GM23338 (cell line): Measurements from ENCODE around the gene FKBP1B.

ENCODE experiments used
- CTCF ChIP-seq, 2 experiments: fragments of 200-600 bp in 1 of 2; sonication (generic) in 1 of 2; conservative IDR thresholded peaks; 2 replicates each; pipeline versions ENCODE4 v1.5.1 to v1.6.1; 2016 to 2017; ENCODE audit warnings: antibody characterized with exemption in 2 of 2, low read depth in 2 of 2, mild to moderate bottlenecking in 2 of 2, moderate library complexity in 1 of 2
- EZH2 ChIP-seq: fragments of 200-600 bp; sonication (generic); IDR thresholded peaks from one replicate; pipeline ENCODE4 v1.8.0; 2017; ENCODE audit warnings: antibody characterized with exemption, mild to moderate bottlenecking, low read depth; ENCODE audit not compliant: unreplicated experiment
- POLR2AphosphoS5 ChIP-seq: IDR thresholded peaks from 2 replicates; pipeline ENCODE4 v1.6.1; 2016; ENCODE audit warnings: antibody characterized with exemption, low read depth
- ZNF114 ChIP-seq: fragments of 250-450 bp; sonication (Bioruptor Pico); IDR thresholded peaks from 2 replicates; pipeline ENCODE4 v1.5.0; 2020; ENCODE audit warnings: mild to moderate bottlenecking, moderate library complexity
- ZNF462 ChIP-seq: fragments of 250-450 bp; sonication (Bioruptor Pico); IDR thresholded peaks from 2 replicates; pipeline ENCODE4 v1.5.0; 2020; ENCODE audit warnings: mild to moderate bottlenecking, moderate library complexity
- TF ChIP-seq, protein P1 (sequence below): IDR thresholded peaks from one replicate; pipeline ENCODE4 v1.6.1; 2018; ENCODE audit warnings: antibody characterized with exemption; ENCODE audit not compliant: unreplicated experiment
- TF ChIP-seq, protein P2 (sequence below): IDR thresholded peaks from 2 replicates; pipeline ENCODE4 v1.6.1; 2016; ENCODE audit warnings: antibody characterized with exemption

- TF ChIP-seq ZNF114 (CRISPR knock-in tag) (no peak), CTCF (conservative IDR thresholded peaks at IDR 0.05; ENCODE audit: low read depth in 2 of 2) (no peak), EZH2 (no peak), POLR2AphosphoS5 (no peak), ZNF462 (no peak)
- TF ChIP-seq, protein P1, sequence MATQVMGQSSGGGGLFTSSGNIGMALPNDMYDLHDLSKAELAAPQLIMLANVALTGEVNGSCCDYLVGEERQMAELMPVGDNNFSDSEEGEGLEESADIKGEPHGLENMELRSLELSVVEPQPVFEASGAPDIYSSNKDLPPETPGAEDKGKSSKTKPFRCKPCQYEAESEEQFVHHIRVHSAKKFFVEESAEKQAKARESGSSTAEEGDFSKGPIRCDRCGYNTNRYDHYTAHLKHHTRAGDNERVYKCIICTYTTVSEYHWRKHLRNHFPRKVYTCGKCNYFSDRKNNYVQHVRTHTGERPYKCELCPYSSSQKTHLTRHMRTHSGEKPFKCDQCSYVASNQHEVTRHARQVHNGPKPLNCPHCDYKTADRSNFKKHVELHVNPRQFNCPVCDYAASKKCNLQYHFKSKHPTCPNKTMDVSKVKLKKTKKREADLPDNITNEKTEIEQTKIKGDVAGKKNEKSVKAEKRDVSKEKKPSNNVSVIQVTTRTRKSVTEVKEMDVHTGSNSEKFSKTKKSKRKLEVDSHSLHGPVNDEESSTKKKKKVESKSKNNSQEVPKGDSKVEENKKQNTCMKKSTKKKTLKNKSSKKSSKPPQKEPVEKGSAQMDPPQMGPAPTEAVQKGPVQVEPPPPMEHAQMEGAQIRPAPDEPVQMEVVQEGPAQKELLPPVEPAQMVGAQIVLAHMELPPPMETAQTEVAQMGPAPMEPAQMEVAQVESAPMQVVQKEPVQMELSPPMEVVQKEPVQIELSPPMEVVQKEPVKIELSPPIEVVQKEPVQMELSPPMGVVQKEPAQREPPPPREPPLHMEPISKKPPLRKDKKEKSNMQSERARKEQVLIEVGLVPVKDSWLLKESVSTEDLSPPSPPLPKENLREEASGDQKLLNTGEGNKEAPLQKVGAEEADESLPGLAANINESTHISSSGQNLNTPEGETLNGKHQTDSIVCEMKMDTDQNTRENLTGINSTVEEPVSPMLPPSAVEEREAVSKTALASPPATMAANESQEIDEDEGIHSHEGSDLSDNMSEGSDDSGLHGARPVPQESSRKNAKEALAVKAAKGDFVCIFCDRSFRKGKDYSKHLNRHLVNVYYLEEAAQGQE: no peak
- TF ChIP-seq, protein P2, sequence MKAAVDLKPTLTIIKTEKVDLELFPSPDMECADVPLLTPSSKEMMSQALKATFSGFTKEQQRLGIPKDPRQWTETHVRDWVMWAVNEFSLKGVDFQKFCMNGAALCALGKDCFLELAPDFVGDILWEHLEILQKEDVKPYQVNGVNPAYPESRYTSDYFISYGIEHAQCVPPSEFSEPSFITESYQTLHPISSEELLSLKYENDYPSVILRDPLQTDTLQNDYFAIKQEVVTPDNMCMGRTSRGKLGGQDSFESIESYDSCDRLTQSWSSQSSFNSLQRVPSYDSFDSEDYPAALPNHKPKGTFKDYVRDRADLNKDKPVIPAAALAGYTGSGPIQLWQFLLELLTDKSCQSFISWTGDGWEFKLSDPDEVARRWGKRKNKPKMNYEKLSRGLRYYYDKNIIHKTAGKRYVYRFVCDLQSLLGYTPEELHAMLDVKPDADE: no peak
Observed at GRCh38 chr2:24088821-24089359, 39.3 kb downstream of the FKBP1B start.
